ENCODE results near the gene ZFPM1. TPM values are rescaled to one million over a fixed set of nuclear protein-coding genes. Genes with fewer than 3 reads are reported as not detected.

ZFPM1 gene
- total RNA-seq, 2 experiments from 2014 or later, result 2.1 to 14.2 TPM

GRCh38 chr16:88582912-88583575 lies 130.0 kb downstream of the ZFPM1 start:
- no peaks in the 10 kb centered on the region for H3K9me3 ChIP-seq (ENCODE audit: low read length)
- no peak overlapping the region for H3K4me3 ChIP-seq (ENCODE audit: low read depth, low read length, poor library complexity, severe bottlenecking)
- no peak overlapping the region for H3K4me2 ChIP-seq (ENCODE audit: low read length)
- H3K36me3 ChIP-seq (ENCODE audit: insufficient read depth, low read length), result peaks cover 88% of the 10 kb centered on the region
- no peaks in the 10 kb centered on the region for H3K9me2 ChIP-seq (ENCODE audit: insufficient read depth, low read length)
- no peak overlapping the region for H2AFZ ChIP-seq (ENCODE audit: low read length)
- CTCF ChIA-PET (ENCODE audit: unreplicated experiment), result no interaction called here
- H4K20me1 ChIP-seq (ENCODE audit: insufficient read depth, low read length), result peaks cover 3% of the 10 kb centered on the region; the same call in 1 of the 2 replicates
- H3K4me1 ChIP-seq (ENCODE audit: insufficient read depth, low read length, poor library complexity, severe bottlenecking), result no peaks in the 10 kb centered on the region
- BruUV-seq (replicated peaks), result no TSS peak
- intact Hi-C loops (cut with micrococcal nuclease; ENCODE audit: unreplicated experiment), result no loop called here
- TF ChIP-seq CTCF (conservative IDR thresholded peaks at IDR 0.05; ENCODE audit: low read length), result no peak
- TF ChIP-seq EZH2phosphoT487 (IDR thresholded peaks at IDR 0.05; ENCODE audit: borderline replicate concordance, low read depth, low read length), result no peak
- H3K79me2 ChIP-seq (ENCODE audit: insufficient read depth, low read depth, low read length), result peaks cover 7% of the 10 kb centered on the region; the same call in 1 of the 2 replicates
- DNase-seq (ENCODE audit: low spot score), result no peak
- POLR2A ChIA-PET, result no interaction called here
- no peak overlapping the region for H3K27ac ChIP-seq (ENCODE audit: low read depth, low read length, poor library complexity, severe bottlenecking)

DNA sequence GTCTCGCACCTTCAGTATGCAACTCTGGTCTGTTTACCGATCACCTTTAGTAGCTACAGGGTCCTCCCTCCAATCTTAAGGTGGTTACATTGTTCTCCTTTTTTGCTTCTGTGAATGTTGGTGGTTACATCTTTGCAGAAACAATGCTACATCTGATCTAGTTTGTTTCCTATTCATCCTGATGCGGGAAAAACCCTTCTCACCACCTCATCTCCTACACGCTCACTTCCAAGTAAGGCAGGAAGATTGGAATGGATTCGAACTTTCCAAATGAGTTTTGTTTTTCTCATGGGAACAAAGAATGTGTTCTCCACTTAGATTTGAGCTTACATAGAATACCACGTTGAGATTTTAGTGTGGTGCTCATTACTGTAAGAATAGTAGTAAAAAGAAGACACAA lies 131.6 kb downstream of the ZFPM1 start:
- DNase-seq (ENCODE audit: low spot score), result no peak
- Histone ChIP-seq H3K9me3 (ENCODE audit: low read length) (no peaks in the 10 kb centered on the region), H3K4me3 (ENCODE audit: low read depth, low read length, poor library complexity, severe bottlenecking) (no peak overlapping the region), H2AFZ (ENCODE audit: low read length) (no peak overlapping the region), H3K36me3 (ENCODE audit: insufficient read depth, low read length) (peaks cover 89% of the 10 kb centered on the region), H3K9me2 (ENCODE audit: insufficient read depth, low read length) (no peaks in the 10 kb centered on the region), H3K4me2 (ENCODE audit: low read length) (no peak overlapping the region), H4K20me1 (ENCODE audit: insufficient read depth, low read length) (no peaks in the 10 kb centered on the region), H3K27ac (ENCODE audit: low read depth, low read length, poor library complexity, severe bottlenecking) (no peak overlapping the region), H3K79me2 (ENCODE audit: insufficient read depth, low read depth, low read length) (peaks cover 7% of the 10 kb centered on the region; the same call in 1 of the 2 replicates), H3K4me1 (ENCODE audit: insufficient read depth, low read length, poor library complexity, severe bottlenecking) (no peaks in the 10 kb centered on the region)
- BruUV-seq (replicated peaks), result no TSS peak
- TF ChIP-seq EZH2phosphoT487 (IDR thresholded peaks at IDR 0.05; ENCODE audit: borderline replicate concordance, low read depth, low read length), result no peak
- TF ChIP-seq CTCF (conservative IDR thresholded peaks at IDR 0.05; ENCODE audit: low read length), result no peak
- intact Hi-C loops (cut with micrococcal nuclease; ENCODE audit: unreplicated experiment), result no loop called here
- ChIA-PET POLR2A (no interaction called here), CTCF (ENCODE audit: unreplicated experiment) (no interaction called here)

DNA sequence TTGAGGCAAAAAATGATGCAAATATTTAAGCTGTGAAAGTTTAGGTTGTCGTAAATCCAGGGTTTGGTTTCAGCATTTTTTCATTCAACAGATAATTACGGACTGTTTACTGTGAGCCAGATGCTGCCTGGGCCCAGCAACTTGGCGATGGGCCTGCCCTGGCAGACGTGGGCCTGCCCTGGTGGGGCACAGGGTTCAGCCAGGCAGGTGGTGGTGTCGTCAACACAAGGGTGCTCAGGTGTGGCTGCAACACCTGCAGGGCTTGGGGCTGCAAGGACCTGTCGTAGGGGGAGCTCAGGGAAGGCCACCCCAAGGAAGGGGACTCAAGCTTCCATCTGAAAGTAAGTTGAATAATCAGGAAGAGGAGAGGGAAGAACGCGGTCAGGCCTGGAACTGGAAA lies 132.2 kb downstream of the ZFPM1 start:
- H3K9me2 ChIP-seq (ENCODE audit: insufficient read depth, low read length), result no peaks in the 10 kb centered on the region
- no TSS peak for BruUV-seq (replicated peaks)
- peaks cover 89% of the 10 kb centered on the region for H3K36me3 ChIP-seq (ENCODE audit: insufficient read depth, low read length)
- ChIA-PET CTCF (ENCODE audit: unreplicated experiment) (no interaction called here), POLR2A (no interaction called here)
- H3K79me2 ChIP-seq (ENCODE audit: insufficient read depth, low read depth, low read length), result peaks cover 7% of the 10 kb centered on the region; the same call in 1 of the 2 replicates
- H2AFZ ChIP-seq (ENCODE audit: low read length), result no peak overlapping the region
- H3K9me3 ChIP-seq (ENCODE audit: low read length), result no peaks in the 10 kb centered on the region
- intact Hi-C loops (cut with micrococcal nuclease; ENCODE audit: unreplicated experiment), result no loop called here
- no peak overlapping the region for H3K4me3 ChIP-seq (ENCODE audit: low read depth, low read length, poor library complexity, severe bottlenecking)
- no peak for DNase-seq (ENCODE audit: low spot score)
- H3K4me2 ChIP-seq (ENCODE audit: low read length), result no peak overlapping the region
- no peaks in the 10 kb centered on the region for H4K20me1 ChIP-seq (ENCODE audit: insufficient read depth, low read length)
- H3K27ac ChIP-seq (ENCODE audit: low read depth, low read length, poor library complexity, severe bottlenecking), result no peak overlapping the region
- no peaks in the 10 kb centered on the region for H3K4me1 ChIP-seq (ENCODE audit: insufficient read depth, low read length, poor library complexity, severe bottlenecking)
- TF ChIP-seq CTCF (conservative IDR thresholded peaks at IDR 0.05; ENCODE audit: low read length) (no peak), EZH2phosphoT487 (IDR thresholded peaks at IDR 0.05; ENCODE audit: borderline replicate concordance, low read depth, low read length) (no peak)

Data from OCI-LY7 (cell line).